K562 (cell line): ENCODE data around the gene COA6. TPM values are rescaled to one million over a fixed set of nuclear protein-coding genes. Genes with fewer than 3 reads are reported as not detected.

Experiments
- BRF2 ChIP-seq: IDR thresholded peaks from 3 replicates; pipeline ENCODE4 v1.6.1; 2011; ENCODE audit warnings: borderline replicate concordance, mild to moderate bottlenecking; ENCODE audit not compliant: insufficient read length, insufficient read depth
- CBX2 ChIP-seq: fragments of 200-600 bp; sonication (generic); IDR thresholded peaks from one replicate; pipeline ENCODE4 v1.6.1; 2012; ENCODE audit warnings: mild to moderate bottlenecking, low read length, inconsistent platforms; ENCODE audit not compliant: insufficient read depth, poor library complexity, severe bottlenecking
- CHD1 ChIP-seq: fragments of 200-600 bp; sonication (generic); IDR thresholded peaks from one replicate; pipeline ENCODE4 v1.6.1; 2012; ENCODE audit warnings: mild to moderate bottlenecking, moderate library complexity, low read length, inconsistent platforms
- GATAD2A ChIP-seq: fragments of 450-650 bp; IDR thresholded peaks from 2 replicates; pipeline ENCODE4 v1.6.1; 2017
- GTF3C2 ChIP-seq: IDR thresholded peaks from 3 replicates; pipeline ENCODE4 v1.6.1; 2011; ENCODE audit warnings: borderline replicate concordance, mild to moderate bottlenecking, moderate library complexity; ENCODE audit not compliant: insufficient read length; ENCODE audit errors: extremely low read depth
- KAT7 ChIP-seq: sonication (generic); formaldehyde crosslinking; IDR thresholded peaks from 2 replicates; pipeline ENCODE4 v1.8.0; 2022; ENCODE audit warnings: missing genetic modification reagents, mild to moderate bottlenecking, borderline replicate concordance
- MAFF ChIP-seq: IDR thresholded peaks from 2 replicates; pipeline ENCODE4 v1.6.1; 2012; ENCODE audit warnings: low read length, improper control_type of control experiment
- NFRKB ChIP-seq: fragments of 450-650 bp; IDR thresholded peaks from 2 replicates; pipeline ENCODE4 v1.6.1; 2016; ENCODE audit warnings: low read depth
- NR2F6 ChIP-seq: fragments of 450-650 bp; formaldehyde crosslinking; IDR thresholded peaks from 2 replicates; pipeline ENCODE4 v1.4.0; 2020; ENCODE audit warnings: mild to moderate bottlenecking
- NR4A1 ChIP-seq, 2 experiments: fragments of 250-450 bp in 1 of 2; fragments of 450-650 bp in 1 of 2; sonication (Bioruptor Pico) in 1 of 2; IDR thresholded peaks; 2 replicates each; pipeline versions ENCODE4 v1.4.0 to v1.6.1; 2016 to 2020; ENCODE audit warnings: mild to moderate bottlenecking in 2 of 2, missing compliant biosample characterization in 1 of 2, missing genetic modification characterization in 1 of 2, moderate library complexity in 1 of 2
- POLR2AphosphoS5 ChIP-seq: IDR thresholded peaks from 2 replicates; pipeline ENCODE4 v1.6.1; 2011; ENCODE audit warnings: mild to moderate bottlenecking, low read depth, low read length, moderate library complexity; ENCODE audit not compliant: control insufficient read depth, insufficient read depth
- RFX5 ChIP-seq: IDR thresholded peaks from 2 replicates; pipeline ENCODE4 v1.6.1; 2011; ENCODE audit warnings: low read depth, mild to moderate bottlenecking, improper control_type of control experiment, low read length
- TEAD2 ChIP-seq: fragments of 450-650 bp; IDR thresholded peaks from 2 replicates; pipeline ENCODE4 v1.6.1; 2016; ENCODE audit warnings: missing genetic modification characterization, control low read depth, missing compliant biosample characterization
- THRA ChIP-seq: fragments of 450-650 bp; IDR thresholded peaks from 2 replicates; pipeline ENCODE4 v1.6.1; 2017; ENCODE audit warnings: mild to moderate bottlenecking, moderate library complexity
- ZNF324 ChIP-seq: fragments of 250-450 bp; sonication (Bioruptor Pico); IDR thresholded peaks from 2 replicates; pipeline ENCODE4 v1.4.0; 2020; ENCODE audit warnings: mild to moderate bottlenecking
- ZNF830 ChIP-seq: fragments of 250-450 bp; sonication (Bioruptor Pico); IDR thresholded peaks from 2 replicates; pipeline ENCODE4 v1.5.0; 2021; ENCODE audit warnings: mild to moderate bottlenecking
- polyA plus RNA-seq, 8 experiments: library from polyadenylated mRNA; depleted of rRNA in 4 of 8; stranded (reverse) in 5 of 8; unstranded in 3 of 8; fragments of >200 nt; fragmentation: Nextera tagmentation in 2 of 8; fragmentation: Illumina TruSeq in 1 of 8; extraction: Ambion mirVana in 2 of 8; extraction: Trizol in 1 of 8; gene quantifications; 2 replicates each; pipeline versions ENCODE4 v1.2.1 to v1.2.3, GENCODE V29; 2011 to 2014; ENCODE audit warnings: inconsistent platforms in 1 of 8, missing spikeins in 1 of 8
- total RNA-seq, 7 experiments: library from RNA; depleted of rRNA in 6 of 7; stranded (reverse); fragments of >200 nt in 6 of 7; fragmentation: Illumina TruSeq in 2 of 7; extraction: Trizol in 2 of 7; gene quantifications; 2 replicates each; pipeline versions ENCODE4 v1.2.1 to v1.2.3, GENCODE V29; 2011 to 2021; ENCODE audit warnings: low replicate concordance in 1 of 7
- TF ChIP-seq, protein P1 (sequence below): fragments of 450-650 bp; formaldehyde crosslinking; IDR thresholded peaks from 2 replicates; pipeline ENCODE4 v1.4.0; 2020; ENCODE audit warnings: mild to moderate bottlenecking
- TF ChIP-seq, protein P2 (sequence below): fragments of 200-800 bp; sonication (Bioruptor generic); IDR thresholded peaks from 2 replicates; pipeline ENCODE4 v1.6.1; 2017; ENCODE audit warnings: missing genetic modification characterization, missing compliant biosample characterization
- TF ChIP-seq, protein P3 (sequence below): fragments of 250-450 bp; sonication (Bioruptor Pico); IDR thresholded peaks from 2 replicates; pipeline ENCODE4 v1.8.0; 2022; ENCODE audit warnings: moderate library complexity, mild to moderate bottlenecking, inconsistent platforms

The COA6 gene
- total and polyA plus RNA-seq, 9 of the 15 experiments (the other 6 are each of a cell fraction or from before 2014, with no cell fraction given): 77.7 to 187 (median 134) TPM

DNA sequence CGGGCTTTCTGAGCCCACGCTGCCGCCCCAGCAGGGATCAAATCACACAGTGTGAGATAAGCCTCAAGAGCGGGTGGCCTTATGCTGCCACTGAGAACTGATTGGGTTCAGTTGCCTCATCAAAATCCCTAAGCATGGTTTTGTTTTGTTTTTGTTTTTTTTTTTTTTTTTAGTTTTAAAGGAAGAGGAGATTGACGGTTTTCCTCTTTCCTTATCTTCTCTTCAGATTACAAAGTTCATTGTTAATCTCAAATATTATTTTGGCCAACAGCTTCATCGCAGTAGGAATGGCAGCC is 651 bp downstream of the COA6 start (continued):
- TF ChIP-seq, protein P1, sequence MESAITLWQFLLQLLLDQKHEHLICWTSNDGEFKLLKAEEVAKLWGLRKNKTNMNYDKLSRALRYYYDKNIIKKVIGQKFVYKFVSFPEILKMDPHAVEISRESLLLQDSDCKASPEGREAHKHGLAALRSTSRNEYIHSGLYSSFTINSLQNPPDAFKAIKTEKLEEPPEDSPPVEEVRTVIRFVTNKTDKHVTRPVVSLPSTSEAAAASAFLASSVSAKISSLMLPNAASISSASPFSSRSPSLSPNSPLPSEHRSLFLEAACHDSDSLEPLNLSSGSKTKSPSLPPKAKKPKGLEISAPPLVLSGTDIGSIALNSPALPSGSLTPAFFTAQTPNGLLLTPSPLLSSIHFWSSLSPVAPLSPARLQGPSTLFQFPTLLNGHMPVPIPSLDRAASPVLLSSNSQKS (CRISPR knock-in tag): no peak
- TF ChIP-seq NR4A1 (CRISPR knock-in tag; IDR thresholded peaks at IDR 0.05) (no peak), NR4A1 (tag; IDR thresholded peaks at IDR 0.05) (no peak), NFRKB (no peak), GATAD2A (no peak), ZNF324 (CRISPR knock-in tag) (no peak), CHD1 (peak; percentile 10), TEAD2 (tag) (no peak), MAFF (no peak), RFX5 (no peak), ZNF830 (CRISPR knock-in tag) (no peak), CBX2 (no peak), NR2F6 (CRISPR knock-in tag) (no peak), BRF2 (no peak), KAT7 (CRISPR knock-in tag) (no peak), GTF3C2 (no peak), POLR2AphosphoS5 (no peak), THRA (no peak)
- TF ChIP-seq, protein P2, sequence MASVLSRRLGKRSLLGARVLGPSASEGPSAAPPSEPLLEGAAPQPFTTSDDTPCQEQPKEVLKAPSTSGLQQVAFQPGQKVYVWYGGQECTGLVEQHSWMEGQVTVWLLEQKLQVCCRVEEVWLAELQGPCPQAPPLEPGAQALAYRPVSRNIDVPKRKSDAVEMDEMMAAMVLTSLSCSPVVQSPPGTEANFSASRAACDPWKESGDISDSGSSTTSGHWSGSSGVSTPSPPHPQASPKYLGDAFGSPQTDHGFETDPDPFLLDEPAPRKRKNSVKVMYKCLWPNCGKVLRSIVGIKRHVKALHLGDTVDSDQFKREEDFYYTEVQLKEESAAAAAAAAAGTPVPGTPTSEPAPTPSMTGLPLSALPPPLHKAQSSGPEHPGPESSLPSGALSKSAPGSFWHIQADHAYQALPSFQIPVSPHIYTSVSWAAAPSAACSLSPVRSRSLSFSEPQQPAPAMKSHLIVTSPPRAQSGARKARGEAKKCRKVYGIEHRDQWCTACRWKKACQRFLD (CRISPR knock-in tag): no peak; the same call in 1 of the 2 replicates
- TF ChIP-seq, protein P3, sequence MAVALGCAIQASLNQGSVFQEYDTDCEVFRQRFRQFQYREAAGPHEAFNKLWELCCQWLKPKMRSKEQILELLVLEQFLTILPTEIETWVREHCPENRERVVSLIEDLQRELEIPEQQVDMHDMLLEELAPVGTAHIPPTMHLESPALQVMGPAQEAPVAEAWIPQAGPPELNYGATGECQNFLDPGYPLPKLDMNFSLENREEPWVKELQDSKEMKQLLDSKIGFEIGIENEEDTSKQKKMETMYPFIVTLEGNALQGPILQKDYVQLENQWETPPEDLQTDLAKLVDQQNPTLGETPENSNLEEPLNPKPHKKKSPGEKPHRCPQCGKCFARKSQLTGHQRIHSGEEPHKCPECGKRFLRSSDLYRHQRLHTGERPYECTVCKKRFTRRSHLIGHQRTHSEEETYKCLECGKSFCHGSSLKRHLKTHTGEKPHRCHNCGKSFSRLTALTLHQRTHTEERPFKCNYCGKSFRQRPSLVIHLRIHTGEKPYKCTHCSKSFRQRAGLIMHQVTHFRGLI (CRISPR knock-in tag): no peak
